K562 (cell line): ENCODE measurements around the gene DHDH. TPM values are rescaled to one million over a fixed set of nuclear protein-coding genes. Genes with fewer than 3 reads are reported as not detected.

Experiments used
- KLF13 ChIP-seq: fragments of 450-650 bp; IDR thresholded peaks from 2 replicates; pipeline ENCODE4 v1.6.1; 2016; ENCODE audit warnings: missing genetic modification characterization, low read depth, mild to moderate bottlenecking, missing compliant biosample characterization, moderate library complexity, borderline replicate concordance
- MTA2 ChIP-seq: fragments of 450-650 bp; IDR thresholded peaks from 2 replicates; pipeline ENCODE4 v1.6.1; 2016; ENCODE audit warnings: low read depth
- NR0B1 ChIP-seq: fragments of 450-650 bp; IDR thresholded peaks from one replicate; pipeline ENCODE4 v1.6.1; 2018; ENCODE audit warnings: mild to moderate bottlenecking, moderate library complexity; ENCODE audit not compliant: partially characterized antibody
- RAD21 ChIP-seq, 2 experiments: fragments of 250-450 bp in 1 of 2; fragments of 450-650 bp in 1 of 2; sonication (Bioruptor Pico) in 1 of 2; formaldehyde crosslinking in 1 of 2; IDR thresholded peaks in 1 of 2; conservative IDR thresholded peaks in 1 of 2; 2 replicates each; pipeline versions ENCODE4 v1.4.0 to v1.8.0; 2020 to 2022; ENCODE audit warnings: mild to moderate bottlenecking in 2 of 2, moderate library complexity in 1 of 2
- RFX7 ChIP-seq: fragments of 250-450 bp; sonication (Bioruptor Pico); IDR thresholded peaks from 2 replicates; pipeline ENCODE4 v1.5.1; 2021; ENCODE audit warnings: mild to moderate bottlenecking
- TCF3 ChIP-seq: sonication (generic); formaldehyde crosslinking; IDR thresholded peaks from 2 replicates; pipeline ENCODE4 v1.4.0; 2020; ENCODE audit warnings: mild to moderate bottlenecking, missing genetic modification reagents
- THRAP3 ChIP-seq: fragments of 450-650 bp; IDR thresholded peaks from 2 replicates; pipeline ENCODE4 v1.6.1; 2016; ENCODE audit warnings: mild to moderate bottlenecking, inconsistent platforms, borderline replicate concordance
- ZNF217 ChIP-seq: sonication (generic); formaldehyde crosslinking; IDR thresholded peaks from 2 replicates; pipeline ENCODE4 v1.8.0; 2022; ENCODE audit warnings: mild to moderate bottlenecking, missing genetic modification reagents
- ZNF589 ChIP-seq: fragments of 200-800 bp; sonication (Bioruptor generic); IDR thresholded peaks from 2 replicates; pipeline ENCODE4 v1.6.1; 2016; ENCODE audit warnings: low read depth, missing genetic modification characterization, missing compliant biosample characterization
- ZNF668 ChIP-seq: fragments of 250-450 bp; sonication (Bioruptor Pico); IDR thresholded peaks from 2 replicates; pipeline ENCODE4 v1.8.0; 2022; ENCODE audit warnings: mild to moderate bottlenecking, inconsistent platforms
- ZNF75A ChIP-seq: fragments of 450-650 bp; formaldehyde crosslinking; IDR thresholded peaks from 2 replicates; pipeline ENCODE4 v1.4.0; 2020; ENCODE audit warnings: mild to moderate bottlenecking
- ZNF785 ChIP-seq: fragments of 250-450 bp; sonication (Bioruptor Pico); IDR thresholded peaks from 2 replicates; pipeline ENCODE4 v1.4.0; 2020; ENCODE audit warnings: mild to moderate bottlenecking
- polyA plus RNA-seq, 8 experiments: library from polyadenylated mRNA; depleted of rRNA in 4 of 8; stranded (reverse) in 5 of 8; unstranded in 3 of 8; fragments of >200 nt; fragmentation: Nextera tagmentation in 2 of 8; fragmentation: Illumina TruSeq in 1 of 8; extraction: Ambion mirVana in 2 of 8; extraction: Trizol in 1 of 8; gene quantifications; 2 replicates each; pipeline versions ENCODE4 v1.2.1 to v1.2.3, GENCODE V29; 2011 to 2014; ENCODE audit warnings: inconsistent platforms in 1 of 8, missing spikeins in 1 of 8
- total RNA-seq, 7 experiments: library from RNA; depleted of rRNA in 6 of 7; stranded (reverse); fragments of >200 nt in 6 of 7; fragmentation: Illumina TruSeq in 2 of 7; extraction: Trizol in 2 of 7; gene quantifications; 2 replicates each; pipeline versions ENCODE4 v1.2.1 to v1.2.3, GENCODE V29; 2011 to 2021; ENCODE audit warnings: low replicate concordance in 1 of 7
- TF ChIP-seq, protein P1 (sequence below): fragments of 200-800 bp; sonication (Bioruptor generic); IDR thresholded peaks from 2 replicates; pipeline ENCODE4 v1.6.1; 2017; ENCODE audit warnings: missing genetic modification characterization, missing compliant biosample characterization
- TF ChIP-seq, protein P2 (sequence below): sonication (generic); formaldehyde crosslinking; IDR thresholded peaks from 2 replicates; pipeline ENCODE4 v1.8.1; 2023; ENCODE audit warnings: mild to moderate bottlenecking, missing genetic modification reagents
- TF ChIP-seq, protein P3 (sequence below): sonication (generic); formaldehyde crosslinking; IDR thresholded peaks from 2 replicates; pipeline ENCODE4 v1.8.0; 2022; ENCODE audit warnings: mild to moderate bottlenecking, missing genetic modification reagents
- TF ChIP-seq, protein P4 (sequence below), 2 experiments: fragments of 200-800 bp in 1 of 2; sonication (Bioruptor generic) in 1 of 2; sonication (generic) in 1 of 2; formaldehyde crosslinking in 1 of 2; IDR thresholded peaks in 1 of 2; conservative IDR thresholded peaks in 1 of 2; 2 replicates each; pipeline versions ENCODE4 v1.5.0 to v1.6.1; 2016 to 2020; ENCODE audit warnings: missing compliant biosample characterization in 1 of 2, missing genetic modification characterization in 1 of 2, missing genetic modification reagents in 1 of 2

The DHDH gene
- total and polyA plus RNA-seq, 9 of the 15 experiments (the other 6 are each of a cell fraction or from before 2014, with no cell fraction given), result 0.37 to 1.9 (median 0.87) TPM

DNA sequence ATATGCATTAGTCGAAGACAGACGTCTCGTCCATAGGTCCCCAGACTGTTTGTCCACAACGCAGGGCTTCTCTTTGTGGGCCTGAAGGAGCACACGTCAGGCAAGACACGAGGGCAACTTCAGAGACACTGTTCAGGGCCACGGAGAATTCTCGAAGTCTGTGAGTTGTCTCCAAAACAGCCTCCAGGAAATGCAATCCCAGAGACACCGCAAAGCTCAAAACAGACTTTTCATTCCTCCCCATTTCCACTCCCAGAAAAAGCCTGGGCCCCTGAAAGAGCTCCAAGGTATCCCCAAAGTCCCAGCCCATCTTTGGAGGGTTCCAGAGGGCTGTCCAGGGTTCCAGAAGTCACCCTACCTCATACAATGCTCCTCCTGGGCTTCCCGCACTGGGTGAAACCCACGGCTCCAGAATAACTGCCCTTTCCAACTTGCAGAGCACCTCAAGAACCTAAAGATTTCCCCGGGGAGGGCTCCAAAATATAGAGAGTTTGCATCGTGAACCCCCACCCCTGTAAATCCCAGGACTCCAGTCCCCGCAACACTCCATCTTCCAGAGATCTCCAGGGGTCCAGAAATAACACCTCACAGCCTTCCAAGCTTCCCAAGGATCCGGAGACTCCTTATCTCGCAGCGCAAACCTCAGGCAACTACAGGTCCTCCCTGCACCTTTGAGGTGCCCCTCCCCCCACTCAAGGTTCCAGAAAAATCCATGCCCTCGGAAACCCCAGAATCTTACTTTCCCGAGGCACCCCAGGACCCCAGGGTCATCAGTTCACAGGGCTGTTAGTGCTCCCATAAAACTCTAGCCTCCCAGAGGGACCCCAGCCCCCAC lies 30.9 kb downstream of the DHDH start (continued):
- TF ChIP-seq, protein P1, sequence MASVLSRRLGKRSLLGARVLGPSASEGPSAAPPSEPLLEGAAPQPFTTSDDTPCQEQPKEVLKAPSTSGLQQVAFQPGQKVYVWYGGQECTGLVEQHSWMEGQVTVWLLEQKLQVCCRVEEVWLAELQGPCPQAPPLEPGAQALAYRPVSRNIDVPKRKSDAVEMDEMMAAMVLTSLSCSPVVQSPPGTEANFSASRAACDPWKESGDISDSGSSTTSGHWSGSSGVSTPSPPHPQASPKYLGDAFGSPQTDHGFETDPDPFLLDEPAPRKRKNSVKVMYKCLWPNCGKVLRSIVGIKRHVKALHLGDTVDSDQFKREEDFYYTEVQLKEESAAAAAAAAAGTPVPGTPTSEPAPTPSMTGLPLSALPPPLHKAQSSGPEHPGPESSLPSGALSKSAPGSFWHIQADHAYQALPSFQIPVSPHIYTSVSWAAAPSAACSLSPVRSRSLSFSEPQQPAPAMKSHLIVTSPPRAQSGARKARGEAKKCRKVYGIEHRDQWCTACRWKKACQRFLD (CRISPR knock-in tag), result no peak; the same call in 1 of the 2 replicates
- TF ChIP-seq, protein P2, sequence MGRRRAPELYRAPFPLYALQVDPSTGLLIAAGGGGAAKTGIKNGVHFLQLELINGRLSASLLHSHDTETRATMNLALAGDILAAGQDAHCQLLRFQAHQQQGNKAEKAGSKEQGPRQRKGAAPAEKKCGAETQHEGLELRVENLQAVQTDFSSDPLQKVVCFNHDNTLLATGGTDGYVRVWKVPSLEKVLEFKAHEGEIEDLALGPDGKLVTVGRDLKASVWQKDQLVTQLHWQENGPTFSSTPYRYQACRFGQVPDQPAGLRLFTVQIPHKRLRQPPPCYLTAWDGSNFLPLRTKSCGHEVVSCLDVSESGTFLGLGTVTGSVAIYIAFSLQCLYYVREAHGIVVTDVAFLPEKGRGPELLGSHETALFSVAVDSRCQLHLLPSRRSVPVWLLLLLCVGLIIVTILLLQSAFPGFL (CRISPR knock-in tag), result no peak
- TF ChIP-seq, protein P3, sequence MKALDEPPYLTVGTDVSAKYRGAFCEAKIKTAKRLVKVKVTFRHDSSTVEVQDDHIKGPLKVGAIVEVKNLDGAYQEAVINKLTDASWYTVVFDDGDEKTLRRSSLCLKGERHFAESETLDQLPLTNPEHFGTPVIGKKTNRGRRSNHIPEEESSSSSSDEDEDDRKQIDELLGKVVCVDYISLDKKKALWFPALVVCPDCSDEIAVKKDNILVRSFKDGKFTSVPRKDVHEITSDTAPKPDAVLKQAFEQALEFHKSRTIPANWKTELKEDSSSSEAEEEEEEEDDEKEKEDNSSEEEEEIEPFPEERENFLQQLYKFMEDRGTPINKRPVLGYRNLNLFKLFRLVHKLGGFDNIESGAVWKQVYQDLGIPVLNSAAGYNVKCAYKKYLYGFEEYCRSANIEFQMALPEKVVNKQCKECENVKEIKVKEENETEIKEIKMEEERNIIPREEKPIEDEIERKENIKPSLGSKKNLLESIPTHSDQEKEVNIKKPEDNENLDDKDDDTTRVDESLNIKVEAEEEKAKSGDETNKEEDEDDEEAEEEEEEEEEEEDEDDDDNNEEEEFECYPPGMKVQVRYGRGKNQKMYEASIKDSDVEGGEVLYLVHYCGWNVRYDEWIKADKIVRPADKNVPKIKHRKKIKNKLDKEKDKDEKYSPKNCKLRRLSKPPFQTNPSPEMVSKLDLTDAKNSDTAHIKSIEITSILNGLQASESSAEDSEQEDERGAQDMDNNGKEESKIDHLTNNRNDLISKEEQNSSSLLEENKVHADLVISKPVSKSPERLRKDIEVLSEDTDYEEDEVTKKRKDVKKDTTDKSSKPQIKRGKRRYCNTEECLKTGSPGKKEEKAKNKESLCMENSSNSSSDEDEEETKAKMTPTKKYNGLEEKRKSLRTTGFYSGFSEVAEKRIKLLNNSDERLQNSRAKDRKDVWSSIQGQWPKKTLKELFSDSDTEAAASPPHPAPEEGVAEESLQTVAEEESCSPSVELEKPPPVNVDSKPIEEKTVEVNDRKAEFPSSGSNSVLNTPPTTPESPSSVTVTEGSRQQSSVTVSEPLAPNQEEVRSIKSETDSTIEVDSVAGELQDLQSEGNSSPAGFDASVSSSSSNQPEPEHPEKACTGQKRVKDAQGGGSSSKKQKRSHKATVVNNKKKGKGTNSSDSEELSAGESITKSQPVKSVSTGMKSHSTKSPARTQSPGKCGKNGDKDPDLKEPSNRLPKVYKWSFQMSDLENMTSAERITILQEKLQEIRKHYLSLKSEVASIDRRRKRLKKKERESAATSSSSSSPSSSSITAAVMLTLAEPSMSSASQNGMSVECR (CRISPR knock-in tag), result peak; percentile 13; the same call in 1 of the 2 replicates
- TF ChIP-seq ZNF217 (CRISPR knock-in tag) (no peak), RAD21 (CRISPR knock-in tag; conservative IDR thresholded peaks at IDR 0.05 in 1 of 2, IDR thresholded peaks at IDR 0.05 in 1 of 2) (no peak), NR0B1 (no peak), ZNF75A (CRISPR knock-in tag) (no peak), ZNF785 (CRISPR knock-in tag) (no peak), MTA2 (0 out of 2 replicates have a peak, but pooled peaks have one; percentile 16), ZNF668 (CRISPR knock-in tag) (no peak), THRAP3 (0 out of 2 replicates have a peak, but pooled peaks have one; percentile 18), RFX7 (CRISPR knock-in tag) (no peak), ZNF589 (CRISPR knock-in tag) (no peak; the same call in 1 of the 2 replicates), TCF3 (CRISPR knock-in tag) (no peak), KLF13 (tag) (0 out of 2 replicates have a peak, but pooled peaks have one; percentile 23)
- TF ChIP-seq, protein P4, sequence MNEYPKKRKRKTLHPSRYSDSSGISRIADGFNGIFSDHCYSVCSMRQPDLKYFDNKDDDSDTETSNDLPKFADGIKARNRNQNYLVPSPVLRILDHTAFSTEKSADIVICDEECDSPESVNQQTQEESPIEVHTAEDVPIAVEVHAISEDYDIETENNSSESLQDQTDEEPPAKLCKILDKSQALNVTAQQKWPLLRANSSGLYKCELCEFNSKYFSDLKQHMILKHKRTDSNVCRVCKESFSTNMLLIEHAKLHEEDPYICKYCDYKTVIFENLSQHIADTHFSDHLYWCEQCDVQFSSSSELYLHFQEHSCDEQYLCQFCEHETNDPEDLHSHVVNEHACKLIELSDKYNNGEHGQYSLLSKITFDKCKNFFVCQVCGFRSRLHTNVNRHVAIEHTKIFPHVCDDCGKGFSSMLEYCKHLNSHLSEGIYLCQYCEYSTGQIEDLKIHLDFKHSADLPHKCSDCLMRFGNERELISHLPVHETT (CRISPR knock-in tag; conservative IDR thresholded peaks at IDR 0.05 in 1 of 2, IDR thresholded peaks at IDR 0.05 in 1 of 2), result no peak; a peak in 1 of 4 replicates
